GM21786 (cell line): Measurements from ENCODE around the gene IRF7.
A peak's percentile ranks its signal among the peaks of the same experiment; 100 is the strongest.

ENCODE experiments used
- ATAC-seq: cut with Tn5 transposase; IDR thresholded peaks from one replicate; pipeline ENCODE4 v1.9.1; 2021; ENCODE audit not compliant: unreplicated experiment

IRF7 gene

DNA sequence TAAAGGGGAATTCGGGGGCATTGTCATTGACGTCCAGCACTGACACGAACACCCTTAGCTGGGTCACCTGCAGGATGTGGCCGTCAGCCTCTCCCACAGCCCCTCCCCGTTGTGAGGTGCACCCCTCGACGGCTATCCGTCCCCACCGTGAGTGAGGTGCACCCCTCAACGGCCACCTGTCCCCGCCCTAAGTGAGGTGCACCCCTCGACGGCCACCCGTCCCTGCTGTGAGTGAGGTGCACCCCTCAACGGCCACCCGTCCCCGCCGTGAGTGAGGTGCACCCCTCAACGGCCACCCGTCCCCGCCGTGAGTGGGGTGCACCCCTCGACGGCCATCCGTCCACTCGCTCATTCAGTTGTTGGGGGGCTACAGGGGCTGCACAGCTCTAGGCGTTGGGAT lies 6.1 kb upstream of the IRF7 start:
- ATAC-seq = no peak

GRCh38 chr11:620935-621814 lies 5.4 kb upstream of the IRF7 start:
- no peak for ATAC-seq

- no peak for ATAC-seq
Observed at GRCh38 chr11:620201-620600, 4.5 kb upstream of the IRF7 start.

DNA sequence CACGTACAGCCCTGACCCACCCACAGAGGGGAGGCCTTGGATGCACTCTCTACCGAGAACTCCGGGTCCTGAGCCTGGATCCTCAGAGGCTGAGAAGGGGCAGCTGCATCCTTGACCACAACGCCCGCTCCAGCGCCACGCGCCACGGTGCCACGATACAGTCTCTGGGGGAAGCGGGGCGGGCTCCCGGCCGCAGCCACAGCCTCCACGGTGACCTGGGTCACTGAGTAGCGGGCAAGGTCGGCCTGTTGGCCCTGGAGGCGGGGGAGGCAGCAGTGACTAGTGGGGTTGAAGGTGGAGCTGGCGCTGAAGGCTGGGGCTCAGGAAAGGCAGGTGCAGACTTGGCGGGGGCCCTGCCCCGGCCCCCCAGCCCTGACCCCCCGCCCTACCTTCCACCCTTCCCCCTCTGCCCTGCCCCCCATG lies 3.9 kb upstream of the IRF7 start:
- ATAC-seq = no peak

DNA sequence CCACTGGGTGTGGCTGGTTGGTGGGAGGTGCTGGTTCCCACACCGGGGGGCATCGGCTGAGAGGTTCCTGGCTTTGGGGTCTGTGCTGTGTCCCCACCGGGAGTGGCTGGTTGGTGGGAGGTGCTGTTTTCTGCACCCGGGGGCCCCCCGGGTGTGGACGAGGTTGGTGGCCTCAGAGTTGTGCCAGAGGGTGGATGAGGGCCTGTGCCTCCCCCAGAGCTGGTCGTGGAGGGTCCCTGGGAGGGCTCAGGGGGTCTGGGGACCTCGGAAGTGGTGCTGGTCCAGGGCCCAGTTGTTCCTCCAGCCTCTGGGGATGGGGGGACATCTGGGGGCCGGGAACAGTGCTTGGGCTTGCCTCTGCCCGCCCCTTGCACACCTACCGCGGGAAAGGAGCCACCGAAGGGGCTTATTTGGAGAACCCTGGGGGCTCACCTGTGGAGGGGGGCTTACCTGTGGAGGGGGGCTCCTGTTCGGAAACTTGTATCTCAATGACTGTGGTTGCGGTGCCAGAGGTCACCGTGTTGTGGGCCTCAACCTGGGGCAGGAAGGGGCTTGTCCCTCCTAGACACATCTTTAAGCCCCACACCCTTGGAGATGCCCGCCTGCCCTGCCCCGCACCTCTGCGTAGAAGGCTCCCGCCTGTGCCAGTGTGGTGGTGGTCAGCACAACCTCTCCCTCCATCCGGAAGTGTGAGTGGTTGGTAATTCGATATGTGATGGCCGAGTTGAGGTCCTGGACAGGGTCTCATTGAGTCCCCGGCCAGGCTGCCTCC lies 3.3 kb upstream of the IRF7 start:
- ATAC-seq = no peak

- ATAC-seq = no peak
Observed at GRCh38 chr11:617912-618682, 2.3 kb upstream of the IRF7 start.

DNA sequence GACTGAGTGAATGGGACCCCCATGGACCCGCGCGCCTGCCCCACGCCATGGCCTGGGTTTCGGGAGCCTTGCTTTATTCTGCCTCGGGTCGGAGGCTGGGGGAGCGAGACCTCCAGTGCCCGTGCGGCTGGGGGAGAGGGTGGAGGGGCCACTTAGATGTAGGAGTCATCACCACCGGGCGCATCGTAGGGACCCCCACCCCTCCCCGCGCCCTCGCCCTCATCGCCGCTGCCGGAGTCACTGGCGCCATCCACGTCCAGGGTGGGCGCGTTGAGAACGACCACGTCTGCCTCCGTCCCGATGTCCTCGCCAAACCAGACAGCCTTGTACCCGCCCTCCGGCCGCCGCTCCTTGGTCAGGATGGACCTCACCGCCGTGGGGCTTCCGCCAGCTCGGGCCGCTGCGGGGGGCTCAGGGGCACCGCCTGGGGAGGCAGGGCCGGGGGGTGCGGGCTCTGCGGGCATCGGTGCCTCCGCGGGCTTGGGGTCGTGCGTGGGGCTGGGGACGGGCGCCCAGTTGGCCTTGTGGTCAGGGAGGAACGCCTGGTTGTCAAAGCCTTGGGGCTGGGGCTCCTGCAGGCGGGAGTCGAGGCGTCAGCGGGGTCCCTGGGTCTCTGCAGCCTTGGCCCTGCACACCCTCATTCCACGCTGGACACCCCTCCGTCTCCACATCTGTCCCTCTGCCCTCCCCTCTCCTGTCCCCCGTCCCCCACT lies 1.6 kb upstream of the IRF7 start:
- no peak for ATAC-seq

GRCh38 chr11:616320-617198 lies 809 bp upstream of the IRF7 start:
- no peak for ATAC-seq

DNA sequence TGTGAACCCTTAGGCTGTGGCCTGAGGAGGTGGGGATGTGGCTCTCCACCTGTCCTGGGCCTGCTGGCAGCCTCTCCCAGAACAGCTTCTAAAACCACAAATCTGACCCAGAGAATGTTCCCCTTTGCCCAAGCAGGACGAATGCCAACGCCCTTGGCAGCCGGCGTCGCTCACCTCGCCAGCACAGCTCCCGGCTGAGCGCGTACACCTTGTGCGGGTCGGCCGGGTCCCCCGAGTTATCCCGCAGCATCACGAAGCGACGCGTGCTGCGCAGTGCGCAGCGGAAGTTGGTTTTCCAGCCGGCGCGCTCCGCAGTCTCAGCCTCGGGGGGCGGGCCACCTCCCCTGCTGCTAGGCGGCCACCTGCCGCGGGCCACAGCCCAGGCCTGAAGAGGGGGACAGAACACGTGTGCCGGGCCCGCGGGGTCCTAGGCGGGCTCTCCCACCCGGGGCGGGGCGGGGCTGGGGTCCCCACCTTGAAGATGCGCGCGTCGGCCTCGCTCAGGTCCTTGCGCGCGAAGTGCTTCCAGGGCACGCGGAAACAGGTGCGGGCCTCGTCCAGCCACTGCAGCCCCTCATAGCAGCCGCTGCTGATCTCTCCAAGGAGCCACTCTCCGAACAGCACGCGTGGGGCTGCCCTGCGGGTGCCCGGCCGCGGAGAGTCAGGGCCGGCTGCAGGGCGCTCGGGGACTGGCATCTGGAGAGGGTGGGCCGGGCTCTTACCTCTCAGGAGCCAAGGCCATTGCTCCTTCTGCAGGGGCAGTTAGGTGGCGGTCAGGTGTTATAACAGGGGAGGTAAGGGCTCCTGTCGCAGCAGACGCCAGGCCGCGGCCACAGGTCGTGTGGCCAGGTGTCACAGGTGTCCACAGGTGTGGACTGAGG lies 887 bp downstream of the IRF7 start:
- ATAC-seq = peak; percentile 1

DNA sequence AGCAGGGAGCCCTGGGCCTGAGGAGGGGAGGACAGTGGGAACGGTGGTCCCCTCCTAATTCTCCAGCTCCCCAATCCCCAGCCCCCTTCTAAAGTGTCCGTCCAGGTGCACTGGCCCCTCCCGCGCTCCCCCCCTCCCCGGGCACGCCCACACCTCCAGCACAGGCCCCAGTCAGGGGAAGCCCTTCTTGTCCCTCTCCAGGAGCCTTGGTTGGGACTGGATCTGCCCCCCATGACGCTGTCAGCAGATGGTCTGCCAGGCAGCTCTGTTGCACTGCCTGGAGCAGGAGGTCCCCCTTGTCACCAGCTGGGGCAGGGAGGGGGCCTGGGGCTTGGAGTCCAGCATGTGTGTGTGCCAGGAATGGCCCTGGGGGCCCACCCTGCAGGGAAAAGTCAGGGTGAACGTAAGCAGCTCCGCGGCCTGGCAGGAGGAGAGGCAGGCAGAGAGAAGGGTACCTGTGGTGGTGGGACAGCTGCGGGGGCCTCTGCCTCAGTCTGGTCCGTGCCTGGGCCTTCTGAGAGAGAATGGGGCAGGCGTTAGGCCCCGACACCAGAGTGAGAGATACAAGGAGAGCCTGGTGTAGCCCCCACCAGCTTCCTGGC lies 1.6 kb downstream of the IRF7 start:
- ATAC-seq = no peak

GRCh38 chr11:613369-613968 lies 2.3 kb downstream of the IRF7 start:
- ATAC-seq = no peak

DNA sequence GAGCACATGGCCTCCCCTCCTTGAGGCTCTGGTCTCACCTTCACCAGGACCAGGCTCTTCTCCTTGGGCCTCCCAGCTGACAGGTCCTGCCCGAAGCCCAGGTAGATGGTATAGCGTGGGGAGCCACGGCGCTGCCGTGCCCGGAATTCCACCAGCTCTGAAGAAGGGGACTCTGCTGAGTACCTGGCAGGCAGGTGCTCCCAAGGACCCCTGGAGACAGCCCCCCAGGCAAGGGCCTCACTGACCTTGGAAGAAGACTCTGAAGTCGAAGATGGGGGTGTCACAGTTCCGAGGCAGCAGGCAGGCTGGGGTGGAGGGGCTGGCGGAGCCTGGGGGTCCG lies 2.8 kb downstream of the IRF7 start:
- no peak for ATAC-seq

DNA sequence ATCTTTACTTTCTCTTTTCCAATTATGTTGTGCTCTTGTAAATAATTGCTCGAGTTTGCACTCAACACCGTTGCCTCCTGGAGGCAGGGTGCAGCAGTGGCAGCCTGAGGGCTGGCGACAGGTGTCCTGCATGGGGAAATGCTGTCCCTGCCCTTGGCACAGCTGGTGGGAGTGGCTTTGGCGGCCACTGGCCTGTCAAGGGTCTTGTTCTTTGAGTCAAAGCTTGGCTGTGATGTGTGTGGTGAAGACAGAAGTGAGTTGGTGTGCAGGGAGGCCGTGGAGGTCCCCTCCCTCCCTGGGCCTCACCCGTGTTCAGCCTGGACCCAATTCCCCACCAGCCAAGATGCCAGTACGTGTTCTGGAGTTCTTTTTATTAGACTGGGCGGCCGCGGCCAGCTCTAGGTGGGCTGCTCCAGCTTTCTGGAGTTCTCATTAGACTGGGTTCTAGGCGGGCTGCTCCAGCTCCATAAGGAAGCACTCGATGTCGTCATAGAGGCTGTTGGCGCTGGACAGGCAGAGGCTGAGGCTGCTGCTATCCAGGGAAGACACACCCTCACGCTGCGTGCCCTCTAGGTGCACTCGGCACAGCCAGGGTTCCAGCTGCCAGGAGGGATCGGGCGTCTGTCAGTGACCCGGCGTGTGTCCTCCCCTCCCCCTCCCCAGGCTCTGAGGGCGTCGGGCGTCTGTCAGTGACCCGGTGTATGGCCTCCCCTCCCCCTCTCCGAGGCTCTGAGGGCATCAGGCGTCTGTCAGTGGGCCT lies 3.4 kb downstream of the IRF7 start:
- no peak for ATAC-seq

DNA sequence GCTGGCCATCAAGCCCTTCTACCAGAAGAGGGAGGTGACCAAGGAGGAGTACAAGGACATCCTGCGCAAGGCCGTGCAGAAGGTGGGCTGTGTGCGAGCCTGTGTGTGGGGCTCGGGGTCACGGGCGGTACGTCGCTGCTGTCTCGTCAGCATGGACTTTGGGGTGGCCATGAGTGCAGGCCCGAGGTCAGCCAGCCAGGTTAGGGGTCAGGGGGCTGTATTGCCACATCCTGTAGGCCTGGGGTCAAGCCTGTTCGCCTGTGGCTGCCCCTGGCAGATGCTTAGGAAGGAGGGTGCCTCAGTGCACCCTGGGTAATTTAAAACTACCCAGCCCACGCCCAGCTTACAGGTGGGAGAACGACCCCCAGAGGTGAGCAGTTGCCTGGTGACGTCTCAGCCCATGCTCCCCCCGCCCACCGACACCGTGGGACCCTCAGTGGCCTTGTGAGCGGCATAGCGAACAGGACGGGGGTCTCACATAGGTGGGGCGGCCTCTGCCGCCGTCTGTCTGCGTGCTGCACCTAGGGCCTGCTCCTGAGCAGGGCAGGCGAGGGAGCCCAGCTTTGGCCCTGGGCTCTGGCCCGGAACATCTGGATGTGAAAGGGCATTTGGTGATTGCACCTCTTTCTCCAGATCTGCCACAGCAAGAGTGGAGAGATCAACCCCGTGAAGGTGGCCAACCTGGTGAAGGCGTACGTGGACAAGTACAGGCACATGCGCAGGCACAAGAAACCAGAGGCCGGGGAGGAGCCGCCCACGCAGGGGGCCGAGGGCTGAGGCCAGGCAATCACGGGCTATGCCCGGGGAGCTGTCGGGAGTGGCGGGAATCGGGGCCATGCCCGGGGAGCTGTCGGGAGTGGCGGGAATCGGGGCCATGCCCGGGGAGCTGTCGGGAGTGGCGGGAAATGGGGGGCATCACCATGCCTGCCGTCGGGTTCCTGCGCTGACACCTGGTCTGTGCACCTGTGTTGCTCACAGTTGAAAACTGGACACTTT lies 4.5 kb downstream of the IRF7 start:
- no peak for ATAC-seq

DNA sequence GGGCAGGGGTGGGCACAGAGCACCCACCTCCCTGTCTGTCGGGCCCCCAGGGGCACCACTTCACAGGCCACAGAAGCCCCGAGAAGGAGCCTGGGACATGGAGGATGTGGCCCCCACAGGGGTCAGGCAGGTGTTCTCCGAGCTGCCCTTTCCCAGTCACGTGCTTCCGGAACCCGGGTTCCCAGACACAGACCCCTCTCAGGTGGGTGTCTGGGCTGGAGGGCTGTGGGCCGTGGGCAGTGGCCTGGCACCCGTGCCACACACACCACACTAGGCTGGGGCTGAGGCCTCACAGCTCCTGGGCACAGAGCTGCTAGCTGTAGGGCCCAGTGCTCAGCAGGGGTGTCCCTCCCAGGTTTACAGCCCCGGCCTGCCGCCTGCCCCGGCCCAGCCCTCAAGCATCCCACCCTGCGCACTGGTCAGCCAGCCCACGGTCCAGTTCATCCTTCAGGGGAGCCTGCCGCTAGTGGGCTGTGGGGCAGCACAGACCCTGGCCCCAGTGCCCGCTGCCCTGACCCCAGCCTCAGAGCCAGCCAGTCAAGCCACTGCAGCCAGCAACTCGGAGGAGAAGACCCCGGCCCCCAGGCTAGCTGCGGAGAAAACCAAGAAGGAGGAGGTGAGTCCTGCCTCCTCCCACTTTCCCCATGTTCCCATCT lies 5.5 kb downstream of the IRF7 start:
- ATAC-seq = no peak

- no peak for ATAC-seq
Observed at GRCh38 chr11:609341-609811, 6.4 kb downstream of the IRF7 start.
